Bronchial epithelial cell (primary cell): Measurements from ENCODE around the gene FUT8. TPM values are rescaled to one million over a fixed set of nuclear protein-coding genes. Genes with fewer than 3 reads are reported as not detected.

Experiments used
- DNase-seq: peaks from one replicate; pipeline ENCODE4 v3.0.0-alpha.2; 2010; ENCODE audit warnings: low read depth
- FAIRE-seq: peaks from 2 replicates; lab custom pipeline; 2011; peaks lifted over from hg19 to GRCh38; lab: Jason Lieb, UNC
- H3K27me3 ChIP-seq: 2 replicates; pipeline ENCODE4 v1.5.1; 2011; ENCODE audit warnings: low read length; ENCODE audit not compliant: control insufficient read depth, insufficient read depth
- H3K36me3 ChIP-seq: 2 replicates; pipeline ENCODE4 v1.5.1; 2011; ENCODE audit warnings: low read length; ENCODE audit not compliant: control insufficient read depth, insufficient read depth
- H3K4me3 ChIP-seq: 2 replicates; pipeline ENCODE4 v1.5.1; 2011; ENCODE audit warnings: mild to moderate bottlenecking, low read depth, low read length, control low read depth
- total RNA-seq: library from RNA; depleted of rRNA; stranded (reverse); fragments of >200 nt; gene quantifications from 2 replicates; pipeline ENCODE4 v1.2.1, GENCODE V29; 2014
- TF ChIP-seq, protein P1 (sequence below): IDR thresholded peaks from 2 replicates; pipeline ENCODE4 v1.5.1; 2011; ENCODE audit warnings: mild to moderate bottlenecking, moderate library complexity, low read length, control low read depth, inconsistent platforms; ENCODE audit not compliant: insufficient read depth, severe bottlenecking

The FUT8 gene
- total RNA-seq, 1 donor from 2014 or later, result 16.3 TPM

DNA sequence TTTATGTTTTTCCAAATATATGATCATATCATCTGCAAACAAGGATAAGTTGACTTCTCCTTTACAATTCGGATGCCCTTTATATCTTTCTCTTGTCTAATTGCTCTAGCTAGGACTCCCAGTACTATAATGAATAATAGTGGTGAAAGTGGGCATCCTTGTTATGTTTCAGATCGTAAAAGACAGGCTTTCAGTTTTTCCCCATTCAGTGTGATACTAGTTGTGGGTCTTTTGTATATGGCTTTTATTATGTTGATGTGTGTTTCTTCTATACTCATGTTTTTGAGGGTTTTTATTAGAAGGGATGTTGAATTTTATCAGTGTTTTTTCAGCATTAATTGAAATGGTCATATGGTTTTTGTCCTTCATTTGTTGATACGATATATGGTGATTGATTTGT, 97.3 kb downstream of the FUT8 start:
- FAIRE-seq, result no peak
- H3K4me3 ChIP-seq, result no peak overlapping the region
- H3K27me3 ChIP-seq, result no peaks in the 10 kb centered on the region
- TF ChIP-seq, protein P1, sequence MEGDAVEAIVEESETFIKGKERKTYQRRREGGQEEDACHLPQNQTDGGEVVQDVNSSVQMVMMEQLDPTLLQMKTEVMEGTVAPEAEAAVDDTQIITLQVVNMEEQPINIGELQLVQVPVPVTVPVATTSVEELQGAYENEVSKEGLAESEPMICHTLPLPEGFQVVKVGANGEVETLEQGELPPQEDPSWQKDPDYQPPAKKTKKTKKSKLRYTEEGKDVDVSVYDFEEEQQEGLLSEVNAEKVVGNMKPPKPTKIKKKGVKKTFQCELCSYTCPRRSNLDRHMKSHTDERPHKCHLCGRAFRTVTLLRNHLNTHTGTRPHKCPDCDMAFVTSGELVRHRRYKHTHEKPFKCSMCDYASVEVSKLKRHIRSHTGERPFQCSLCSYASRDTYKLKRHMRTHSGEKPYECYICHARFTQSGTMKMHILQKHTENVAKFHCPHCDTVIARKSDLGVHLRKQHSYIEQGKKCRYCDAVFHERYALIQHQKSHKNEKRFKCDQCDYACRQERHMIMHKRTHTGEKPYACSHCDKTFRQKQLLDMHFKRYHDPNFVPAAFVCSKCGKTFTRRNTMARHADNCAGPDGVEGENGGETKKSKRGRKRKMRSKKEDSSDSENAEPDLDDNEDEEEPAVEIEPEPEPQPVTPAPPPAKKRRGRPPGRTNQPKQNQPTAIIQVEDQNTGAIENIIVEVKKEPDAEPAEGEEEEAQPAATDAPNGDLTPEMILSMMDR, result no peak
- no peak for DNase-seq
- no peaks in the 10 kb centered on the region for H3K36me3 ChIP-seq

DNA sequence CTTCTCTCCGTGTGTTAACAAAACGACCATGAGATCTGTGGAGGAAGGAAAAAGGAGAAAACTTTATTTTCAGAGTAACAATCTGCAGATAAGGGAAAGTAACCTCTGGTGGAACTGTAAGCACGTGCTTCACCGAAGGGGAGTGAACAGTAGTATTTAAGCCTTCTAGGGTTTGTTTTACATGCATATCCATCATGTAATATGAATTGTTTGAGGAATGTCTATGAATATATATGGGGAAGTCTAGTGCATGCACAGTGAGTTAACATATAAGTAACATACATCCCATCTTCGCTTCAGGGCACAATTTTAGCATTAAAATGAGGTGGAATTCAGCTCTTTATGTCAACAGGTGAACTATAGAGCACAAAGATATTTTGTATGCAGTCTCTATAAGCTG, 101.1 kb downstream of the FUT8 start:
- TF ChIP-seq, protein P1, result no peak
- no peaks in the 10 kb centered on the region for H3K36me3 ChIP-seq
- FAIRE-seq, result no peak
- no peak overlapping the region for H3K4me3 ChIP-seq
- H3K27me3 ChIP-seq, result no peaks in the 10 kb centered on the region
- DNase-seq, result no peak

DNA sequence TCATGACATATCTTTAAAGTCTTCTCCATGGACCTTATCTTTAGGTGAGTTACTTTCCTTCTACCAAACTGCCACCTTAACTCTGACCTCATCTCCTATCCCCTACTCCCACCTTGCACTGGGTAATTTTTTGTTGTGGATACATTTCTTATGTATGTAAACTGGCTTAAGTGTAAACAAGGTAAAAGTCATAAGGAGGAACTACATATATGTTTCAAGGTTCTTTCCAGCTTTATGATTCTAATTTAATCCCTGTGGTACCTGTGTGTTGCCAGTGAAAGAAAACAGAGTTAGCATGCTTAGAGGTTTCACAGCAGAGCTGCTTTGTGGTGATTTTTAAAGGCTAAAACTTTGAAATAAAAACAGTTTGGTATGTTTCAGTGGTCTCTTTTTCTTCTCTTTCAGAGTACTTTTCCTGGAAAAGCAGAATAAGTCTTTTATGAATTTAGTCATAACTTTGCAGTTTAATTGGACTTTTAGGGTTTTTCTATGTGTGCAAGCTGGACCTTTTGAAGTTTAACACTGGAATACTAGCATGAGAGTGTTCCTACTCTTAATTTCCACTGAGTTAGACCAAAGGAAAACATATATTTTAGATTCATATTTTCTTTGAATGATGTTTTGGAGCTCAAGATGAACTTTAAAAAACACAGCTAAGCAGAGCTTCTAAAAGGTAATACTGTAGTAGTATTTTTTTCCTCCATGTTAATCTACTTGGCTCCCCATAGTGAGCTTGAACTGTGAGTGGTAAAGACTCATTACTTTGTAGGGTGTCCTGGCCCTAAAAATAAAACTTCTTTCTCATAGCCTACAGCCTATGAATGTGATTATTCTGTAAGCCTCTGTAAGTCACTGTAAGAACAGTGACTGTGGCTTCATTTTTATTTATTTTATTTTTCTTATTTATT, 105.4 kb downstream of the FUT8 start:
- no peaks in the 10 kb centered on the region for H3K36me3 ChIP-seq
- H3K4me3 ChIP-seq, result no peak overlapping the region
- FAIRE-seq (no peak), DNase-seq (no peak)
- TF ChIP-seq, protein P1, result no peak
- H3K27me3 ChIP-seq, result no peaks in the 10 kb centered on the region

DNA sequence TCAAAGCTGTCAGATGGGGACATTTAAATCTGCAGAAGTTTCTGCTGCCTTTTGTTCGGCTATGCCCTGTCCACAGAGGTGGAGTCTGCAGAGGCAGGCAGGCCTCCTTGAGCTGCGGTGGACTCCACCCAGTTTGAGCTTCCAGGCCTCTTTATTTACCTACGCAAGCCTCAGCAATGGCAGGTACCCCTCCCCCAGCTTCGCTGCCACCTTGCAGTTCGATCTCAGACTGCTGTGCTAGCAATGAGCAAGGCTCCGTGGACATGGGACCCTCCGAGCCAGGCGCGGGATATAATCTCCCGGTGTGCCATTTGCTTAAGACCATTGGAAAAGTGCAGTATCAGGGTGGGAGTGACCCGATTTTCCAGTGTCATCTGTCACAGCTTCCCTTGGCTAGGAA, 115.5 kb downstream of the FUT8 start:
- Histone ChIP-seq H3K36me3 (no peaks in the 10 kb centered on the region), H3K4me3 (no peak overlapping the region), H3K27me3 (no peaks in the 10 kb centered on the region)
- FAIRE-seq (no peak), DNase-seq (no peak)
- TF ChIP-seq, protein P1, result no peak

DNA sequence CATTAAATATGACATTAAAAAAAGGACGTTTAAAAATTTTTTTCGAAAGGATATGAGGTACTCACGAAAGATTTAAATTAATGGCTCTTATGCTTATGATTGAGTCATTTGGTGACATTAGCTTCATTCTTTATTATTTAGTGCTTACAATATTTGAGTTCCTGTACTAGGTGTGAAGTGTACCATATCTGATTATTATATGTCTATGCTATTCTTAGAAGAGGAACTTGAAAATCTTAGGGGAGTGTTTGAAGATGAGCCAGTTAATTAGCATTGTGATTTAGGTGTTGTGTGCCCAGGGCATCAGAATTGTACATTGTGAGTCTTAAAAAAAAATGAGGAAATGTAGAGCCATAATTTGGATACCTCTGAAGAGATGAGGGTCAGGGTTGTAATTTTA, 118.6 kb downstream of the FUT8 start:
- no peaks in the 10 kb centered on the region for H3K27me3 ChIP-seq
- FAIRE-seq (no peak), DNase-seq (no peak)
- H3K4me3 ChIP-seq, result no peak overlapping the region
- TF ChIP-seq, protein P1, result no peak
- H3K36me3 ChIP-seq, result no peaks in the 10 kb centered on the region
